Measurements from ENCODE around the gene AGBL1. TPM values are rescaled to one million over a fixed set of nuclear protein-coding genes. Genes with fewer than 3 reads are reported as not detected.

AGBL1 gene
- total RNA-seq, 6 experiments from 2014 or later = not detected

- Histone ChIP-seq H3K9me3 (no peaks in the 10 kb centered on the region), H3K27ac (no peak overlapping the region), H3K4me1 (no peaks in the 10 kb centered on the region), H3K36me3 (no peaks in the 10 kb centered on the region), H3K4me3 (no peak overlapping the region), H3K27me3 (peaks cover 0 to 7% of the 10 kb centered on the region in 2 donors)
- intact Hi-C loops (cut with DNase I) = no loop called here
- DNase-seq (no peak), ATAC-seq (no peak)
- no peak for TF ChIP-seq POLR2A (IDR thresholded peaks at IDR 0.05)
- TF ChIP-seq, protein P1, sequence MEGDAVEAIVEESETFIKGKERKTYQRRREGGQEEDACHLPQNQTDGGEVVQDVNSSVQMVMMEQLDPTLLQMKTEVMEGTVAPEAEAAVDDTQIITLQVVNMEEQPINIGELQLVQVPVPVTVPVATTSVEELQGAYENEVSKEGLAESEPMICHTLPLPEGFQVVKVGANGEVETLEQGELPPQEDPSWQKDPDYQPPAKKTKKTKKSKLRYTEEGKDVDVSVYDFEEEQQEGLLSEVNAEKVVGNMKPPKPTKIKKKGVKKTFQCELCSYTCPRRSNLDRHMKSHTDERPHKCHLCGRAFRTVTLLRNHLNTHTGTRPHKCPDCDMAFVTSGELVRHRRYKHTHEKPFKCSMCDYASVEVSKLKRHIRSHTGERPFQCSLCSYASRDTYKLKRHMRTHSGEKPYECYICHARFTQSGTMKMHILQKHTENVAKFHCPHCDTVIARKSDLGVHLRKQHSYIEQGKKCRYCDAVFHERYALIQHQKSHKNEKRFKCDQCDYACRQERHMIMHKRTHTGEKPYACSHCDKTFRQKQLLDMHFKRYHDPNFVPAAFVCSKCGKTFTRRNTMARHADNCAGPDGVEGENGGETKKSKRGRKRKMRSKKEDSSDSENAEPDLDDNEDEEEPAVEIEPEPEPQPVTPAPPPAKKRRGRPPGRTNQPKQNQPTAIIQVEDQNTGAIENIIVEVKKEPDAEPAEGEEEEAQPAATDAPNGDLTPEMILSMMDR (IDR thresholded peaks at IDR 0.05) = no peak
Observed at GRCh38 chr15:86362555-86362954, 282.9 kb downstream of the AGBL1 start.

DNA sequence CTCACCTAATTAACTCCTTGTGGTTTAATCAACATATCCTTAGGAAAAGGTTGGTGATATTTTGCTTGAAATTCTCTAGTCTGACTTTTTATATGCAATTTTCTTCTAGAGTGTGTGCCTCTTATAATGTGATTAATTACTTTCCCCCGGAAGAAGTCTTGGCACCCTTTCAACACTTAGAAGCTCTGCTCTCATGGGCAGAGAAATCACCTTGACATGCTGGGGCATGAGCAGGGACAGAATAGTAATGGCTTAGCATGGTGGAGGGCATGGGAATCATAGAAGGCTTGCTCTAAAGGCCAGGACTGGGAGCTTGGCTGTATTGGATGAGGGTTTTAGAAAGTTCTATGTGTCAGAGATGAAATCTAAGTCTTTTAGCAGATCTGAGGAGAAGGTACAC lies 293.5 kb downstream of the AGBL1 start:
- H3K36me3 ChIP-seq = no peaks in the 10 kb centered on the region
- H3K4me3 ChIP-seq = no peak overlapping the region
- no peaks in the 10 kb centered on the region for H3K4me1 ChIP-seq
- 9% methylated on average over 1 of the region's 1 CpG for WGBS (ENCODE audit: insufficient coverage, low coverage, low lambda C conversion rate, missing lambda C conversion rate)
- DNase-seq = no peak
- no peak for TF ChIP-seq POLR2A (IDR thresholded peaks at IDR 0.05)
- TF ChIP-seq, protein P1 (IDR thresholded peaks at IDR 0.05) = no peak
- intact Hi-C loops (cut with DNase I) = no loop called here
- H3K9me3 ChIP-seq = no peaks in the 10 kb centered on the region
- H3K27ac ChIP-seq = no peak overlapping the region
- no peak for ATAC-seq
- no peaks in the 10 kb centered on the region for H3K27me3 ChIP-seq

GRCh38 chr15:86375733-86376280 lies 296.1 kb downstream of the AGBL1 start:
- ATAC-seq = no peak

GRCh38 chr15:86377914-86378313 lies 298.2 kb downstream of the AGBL1 start:
- DNase-seq = no peak
- no peak overlapping the region for H3K27ac ChIP-seq
- 31% methylated on average over 1 of the region's 1 CpG for WGBS (ENCODE audit: insufficient coverage, low coverage, low lambda C conversion rate, missing lambda C conversion rate)
- H3K36me3 ChIP-seq = no peaks in the 10 kb centered on the region
- H3K4me1 ChIP-seq = no peaks in the 10 kb centered on the region
- no peak for ATAC-seq
- H3K27me3 ChIP-seq = no peaks in the 10 kb centered on the region
- H3K9me3 ChIP-seq = no peaks in the 10 kb centered on the region
- no peak overlapping the region for H3K4me3 ChIP-seq
- no peak for TF ChIP-seq POLR2A (IDR thresholded peaks at IDR 0.05)
- TF ChIP-seq, protein P1 (IDR thresholded peaks at IDR 0.05) = no peak
- intact Hi-C loops (cut with DNase I) = no loop called here

More at GRCh38 chr15:86375733-86376280, 296.1 kb downstream of the AGBL1 start:
- no peaks in the 10 kb centered on the region for H3K4me1 ChIP-seq
- WGBS (ENCODE audit: insufficient coverage, low coverage, low lambda C conversion rate, missing lambda C conversion rate) = 60% methylated on average over 1 of the region's 1 CpG
- no peak for DNase-seq
- H3K9me3 ChIP-seq = no peaks in the 10 kb centered on the region
- intact Hi-C loops (cut with DNase I) = no loop called here
- no peaks in the 10 kb centered on the region for H3K27me3 ChIP-seq
- H3K4me3 ChIP-seq = no peak overlapping the region
- no peaks in the 10 kb centered on the region for H3K36me3 ChIP-seq
- TF ChIP-seq, protein P1 (IDR thresholded peaks at IDR 0.05) = no peak
- TF ChIP-seq POLR2A (IDR thresholded peaks at IDR 0.05) = no peak
- no peak overlapping the region for H3K27ac ChIP-seq

DNA sequence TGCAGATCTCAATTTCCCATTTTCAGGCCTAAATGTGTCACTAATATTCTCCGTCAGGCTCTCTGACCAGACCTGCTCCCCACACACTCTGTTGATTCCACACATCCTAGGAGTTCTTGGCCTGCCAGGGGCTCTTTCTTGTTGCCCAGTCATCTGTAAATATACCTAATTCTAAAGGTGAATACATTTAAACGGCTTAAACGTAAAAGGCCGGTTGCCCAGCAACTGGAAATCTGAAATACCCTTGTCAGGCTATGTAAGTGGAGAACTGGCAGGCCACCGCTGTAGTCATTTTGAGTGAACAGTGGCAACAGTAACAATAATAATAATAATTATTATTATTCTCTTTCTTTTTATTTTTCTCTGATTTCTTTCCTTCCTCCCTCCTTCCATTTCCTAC lies 302.7 kb downstream of the AGBL1 start:
- WGBS (ENCODE audit: insufficient coverage, low coverage, low lambda C conversion rate, missing lambda C conversion rate) = 39% methylated on average over 5 of the region's 5 CpGs
- no peaks in the 10 kb centered on the region for H3K9me3 ChIP-seq

More for the DNA sequence above, 302.7 kb downstream of the AGBL1 start:
- Histone ChIP-seq H3K27me3 (no peaks in the 10 kb centered on the region), H3K27ac (no peak overlapping the region), H3K36me3 (no peaks in the 10 kb centered on the region), H3K4me1 (no peaks in the 10 kb centered on the region), H3K4me3 (no peak overlapping the region)
- TF ChIP-seq, protein P1 (IDR thresholded peaks at IDR 0.05) = no peak
- TF ChIP-seq POLR2A (IDR thresholded peaks at IDR 0.05) = no peak
- intact Hi-C loops (cut with DNase I) = no loop called here
- DNase-seq = no peak
- no peak for ATAC-seq

Measured in right lobe of liver (tissue), 6 donors.